Tibial artery (tissue), 4 donors: ENCODE measurements around the gene CTBS.

ENCODE experiments used
- DNase-seq, 2 donors: peaks; one replicate each; pipeline ENCODE4 v3.0.0-alpha.2; 2019
- H3K27ac ChIP-seq, 2 donors: fragments of 200-600 bp; sonication (generic) in 1 of 2; 1 replicate in 1 of 2; 2 replicates in 1 of 2; pipeline ENCODE4 v1.5.1; 2018 to 2019; ENCODE audit warnings: mild to moderate bottlenecking in 1 of 2
- H3K27me3 ChIP-seq, 2 donors: fragments of 200-600 bp; sonication (generic) in 1 of 2; one replicate each; pipeline versions ENCODE4 v1.5.1 to v1.6.0; 2016 to 2019
- H3K36me3 ChIP-seq, 3 donors: fragments of 200-600 bp; sonication (generic) in 2 of 3; one replicate each; pipeline ENCODE4 v1.5.1; 2016 to 2019; ENCODE audit warnings: mild to moderate bottlenecking in 2 of 3
- H3K4me1 ChIP-seq, 4 donors: fragments of 200-600 bp; sonication (generic) in 2 of 4; 1 replicate in 3 of 4; 2 replicates in 1 of 4; pipeline ENCODE4 v1.5.1; 2016 to 2019
- H3K4me3 ChIP-seq, 2 donors: fragments of 200-600 bp; sonication (generic) in 1 of 2; 1 replicate in 1 of 2; 2 replicates in 1 of 2; pipeline ENCODE4 v1.5.1; 2018 to 2019; ENCODE audit warnings: mild to moderate bottlenecking in 2 of 2
- H3K9me3 ChIP-seq, 3 donors: fragments of 200-600 bp; sonication (generic) in 1 of 3; one replicate each; pipeline ENCODE4 v1.5.1; 2016 to 2019
- intact Hi-C: fragments of 100-400 bp; cut with DNase I; formaldehyde crosslinking; loops from one replicate; pipeline ENCODE4 v1.15.0; 2023; ENCODE audit warnings: low total_unique reads
- TF ChIP-seq, protein P1 (sequence below), 2 experiments: fragments of 200-600 bp in 1 of 2; fragments of 450-650 bp in 1 of 2; IDR thresholded peaks; one replicate each; pipeline ENCODE4 v1.5.1; 2017 to 2019; ENCODE audit warnings: antibody characterized with exemption in 2 of 2, mild to moderate bottlenecking in 1 of 2, moderate library complexity in 1 of 2

Gene CTBS

GRCh38 chr1:84615790-84616189 is 41.5 kb upstream of the CTBS start:
- H3K27ac ChIP-seq = no peak overlapping the region
- no peak overlapping the region for H3K4me3 ChIP-seq
- H3K4me1 ChIP-seq = peaks cover 0 to 13% (median 9%) of the 10 kb centered on the region in 4 donors
- H3K9me3 ChIP-seq = peaks cover 0 to 7% (median 0%) of the 10 kb centered on the region in 3 donors
- H3K27me3 ChIP-seq = no peaks in the 10 kb centered on the region
- no peak for DNase-seq
- no peaks in the 10 kb centered on the region for H3K36me3 ChIP-seq
- TF ChIP-seq, protein P1, sequence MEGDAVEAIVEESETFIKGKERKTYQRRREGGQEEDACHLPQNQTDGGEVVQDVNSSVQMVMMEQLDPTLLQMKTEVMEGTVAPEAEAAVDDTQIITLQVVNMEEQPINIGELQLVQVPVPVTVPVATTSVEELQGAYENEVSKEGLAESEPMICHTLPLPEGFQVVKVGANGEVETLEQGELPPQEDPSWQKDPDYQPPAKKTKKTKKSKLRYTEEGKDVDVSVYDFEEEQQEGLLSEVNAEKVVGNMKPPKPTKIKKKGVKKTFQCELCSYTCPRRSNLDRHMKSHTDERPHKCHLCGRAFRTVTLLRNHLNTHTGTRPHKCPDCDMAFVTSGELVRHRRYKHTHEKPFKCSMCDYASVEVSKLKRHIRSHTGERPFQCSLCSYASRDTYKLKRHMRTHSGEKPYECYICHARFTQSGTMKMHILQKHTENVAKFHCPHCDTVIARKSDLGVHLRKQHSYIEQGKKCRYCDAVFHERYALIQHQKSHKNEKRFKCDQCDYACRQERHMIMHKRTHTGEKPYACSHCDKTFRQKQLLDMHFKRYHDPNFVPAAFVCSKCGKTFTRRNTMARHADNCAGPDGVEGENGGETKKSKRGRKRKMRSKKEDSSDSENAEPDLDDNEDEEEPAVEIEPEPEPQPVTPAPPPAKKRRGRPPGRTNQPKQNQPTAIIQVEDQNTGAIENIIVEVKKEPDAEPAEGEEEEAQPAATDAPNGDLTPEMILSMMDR (IDR thresholded peaks at IDR 0.05) = no peak
- intact Hi-C loops = no loop called here

- intact Hi-C loops = no loop called here
- Histone ChIP-seq H3K9me3 (peaks cover 0 to 7% (median 0%) of the 10 kb centered on the region in 3 donors), H3K4me1 (peaks cover 0 to 1% (median 0%) of the 10 kb centered on the region in 4 donors), H3K4me3 (no peak overlapping the region), H3K27ac (no peak overlapping the region), H3K27me3 (no peaks in the 10 kb centered on the region), H3K36me3 (no peaks in the 10 kb centered on the region)
- no peak for DNase-seq
- TF ChIP-seq, protein P1 (IDR thresholded peaks at IDR 0.05) = no peak
These were observed 39.6 kb upstream of the CTBS start for GRCh38 chr1:84613887-84614286.

DNA sequence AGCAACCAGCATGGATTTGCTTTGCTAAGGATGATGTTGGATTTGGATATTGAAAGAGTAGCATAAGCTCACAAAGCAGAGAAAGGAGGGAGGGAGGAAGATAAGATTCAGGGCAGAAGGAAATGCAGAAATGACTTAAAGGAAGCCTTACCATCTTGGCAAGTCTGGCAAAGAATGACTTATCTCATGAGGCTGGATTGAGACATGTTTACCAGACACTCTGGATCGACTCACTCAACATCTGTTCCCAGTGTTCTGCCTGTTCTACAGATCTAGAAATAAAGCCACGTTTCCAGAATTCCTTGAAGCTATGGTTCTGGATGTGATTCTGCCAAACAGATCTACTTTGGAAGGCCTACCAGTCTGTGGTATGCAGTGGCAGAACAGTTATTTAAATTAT is 38.8 kb upstream of the CTBS start:
- Histone ChIP-seq H3K4me3 (no peak overlapping the region), H3K27ac (no peak overlapping the region), H3K9me3 (peaks cover 0 to 7% (median 0%) of the 10 kb centered on the region in 3 donors), H3K4me1 (no peaks in the 10 kb centered on the region), H3K36me3 (no peaks in the 10 kb centered on the region), H3K27me3 (no peaks in the 10 kb centered on the region)
- no peak for DNase-seq
- TF ChIP-seq, protein P1 (IDR thresholded peaks at IDR 0.05) = no peak
- intact Hi-C loops = no loop called here

- no peak overlapping the region for H3K27ac ChIP-seq
- intact Hi-C loops = no loop called here
- TF ChIP-seq, protein P1 (IDR thresholded peaks at IDR 0.05) = no peak
- no peak for DNase-seq
- no peaks in the 10 kb centered on the region for H3K36me3 ChIP-seq
- peaks cover 0 to 7% (median 0%) of the 10 kb centered on the region in 3 donors for H3K9me3 ChIP-seq
- no peaks in the 10 kb centered on the region for H3K27me3 ChIP-seq
- no peak overlapping the region for H3K4me3 ChIP-seq
- H3K4me1 ChIP-seq = no peaks in the 10 kb centered on the region
These were observed 37.6 kb upstream of the CTBS start for GRCh38 chr1:84611796-84612195.

- H3K27ac ChIP-seq = no peak overlapping the region
- no peaks in the 10 kb centered on the region for H3K4me1 ChIP-seq
- H3K9me3 ChIP-seq = peaks cover 0 to 7% (median 0%) of the 10 kb centered on the region in 3 donors
- H3K27me3 ChIP-seq = no peaks in the 10 kb centered on the region
- TF ChIP-seq, protein P1 (IDR thresholded peaks at IDR 0.05) = no peak
- H3K4me3 ChIP-seq = no peak overlapping the region
- intact Hi-C loops = no loop called here
- H3K36me3 ChIP-seq = no peaks in the 10 kb centered on the region
- no peak for DNase-seq
These were observed 36.9 kb upstream of the CTBS start for GRCh38 chr1:84611091-84611490.

- TF ChIP-seq, protein P1 (IDR thresholded peaks at IDR 0.05) = no peak
- no peak for DNase-seq
- Histone ChIP-seq H3K4me1 (peaks cover 0 to 9% (median 6%) of the 10 kb centered on the region in 4 donors), H3K9me3 (no peaks in the 10 kb centered on the region), H3K27me3 (no peaks in the 10 kb centered on the region), H3K36me3 (no peaks in the 10 kb centered on the region), H3K4me3 (no peak overlapping the region), H3K27ac (no peak overlapping the region)
- intact Hi-C loops = loop anchor here (5.0 to 10.0 kb wide), 3 partner anchors 102 to 462 kb away; partner anchors contain the start of genes GNG5, PRKACB and SPATA1
These were observed 32.7 kb upstream of the CTBS start for GRCh38 chr1:84606977-84607376.
